Activated CD8-positive, alpha-beta memory T cell treated with anti-CD3 and anti-CD28 coated beads, Interleukin-2, amount 50 U/mL, for 4 hours (primary cell): ENCODE measurements around the gene MESP1.
"Not testable (repeated sequence)": the region's sequence is repeated elsewhere in the genome, so short reads cannot be mapped to it uniquely, and the experiment has no call there.

ENCODE experiments used
- DNase-seq: peaks from one replicate; pipeline ENCODE4 v3.0.0-alpha.2; 2020

The MESP1 gene

GRCh38 chr15:89750560-89751542 lies at the start of gene MESP1:
Gene MESP1 (minus strand): TSS chr15:89751249. CDS start chr15:89751231, 18 bp downstream.
- DNase-seq = peak; percentile 85

GRCh38 chr15:89799918-89800498 lies 49.0 kb upstream of the MESP1 start:
- no peak for DNase-seq

GRCh38 chr15:89799011-89799911 lies 48.2 kb upstream of the MESP1 start:
- DNase-seq = no peak

- no peak for DNase-seq
Observed at GRCh38 chr15:89797678-89798201, 46.7 kb upstream of the MESP1 start.

GRCh38 chr15:89795996-89796395 lies 44.9 kb upstream of the MESP1 start:
- DNase-seq = no peak

GRCh38 chr15:89794627-89795241 lies 43.7 kb upstream of the MESP1 start:
- DNase-seq = no peak

- no peak for DNase-seq
Observed at GRCh38 chr15:89792106-89792805, 41.2 kb upstream of the MESP1 start.

- DNase-seq = no peak
Observed at GRCh38 chr15:89790661-89791060, 39.6 kb upstream of the MESP1 start.

GRCh38 chr15:89790206-89790605 lies 39.2 kb upstream of the MESP1 start:
- no peak for DNase-seq

- DNase-seq = not testable (repeated sequence)
Observed at GRCh38 chr15:89788585-89788984, 37.5 kb upstream of the MESP1 start.

- no peak for DNase-seq
Observed at GRCh38 chr15:89787944-89788343, 36.9 kb upstream of the MESP1 start.

- no peak for DNase-seq
Observed at GRCh38 chr15:89785774-89786140, 34.7 kb upstream of the MESP1 start.

- no peak for DNase-seq
Observed at GRCh38 chr15:89785064-89785773, 34.2 kb upstream of the MESP1 start.

GRCh38 chr15:89784686-89784960 lies 33.6 kb upstream of the MESP1 start:
- DNase-seq = no peak

GRCh38 chr15:89783861-89784685 lies 33.0 kb upstream of the MESP1 start:
- DNase-seq = no peak

GRCh38 chr15:89783111-89783860 lies 32.2 kb upstream of the MESP1 start:
- no peak for DNase-seq

- not testable (repeated sequence) for DNase-seq
Observed at GRCh38 chr15:89782619-89782950, 31.5 kb upstream of the MESP1 start.

GRCh38 chr15:89781891-89782618 lies 31.0 kb upstream of the MESP1 start:
- DNase-seq = no peak

- no peak for DNase-seq
Observed at GRCh38 chr15:89781055-89781454, 30.0 kb upstream of the MESP1 start.
